ENCODE data around the gene HPCAL1.

HPCAL1 gene

DNA sequence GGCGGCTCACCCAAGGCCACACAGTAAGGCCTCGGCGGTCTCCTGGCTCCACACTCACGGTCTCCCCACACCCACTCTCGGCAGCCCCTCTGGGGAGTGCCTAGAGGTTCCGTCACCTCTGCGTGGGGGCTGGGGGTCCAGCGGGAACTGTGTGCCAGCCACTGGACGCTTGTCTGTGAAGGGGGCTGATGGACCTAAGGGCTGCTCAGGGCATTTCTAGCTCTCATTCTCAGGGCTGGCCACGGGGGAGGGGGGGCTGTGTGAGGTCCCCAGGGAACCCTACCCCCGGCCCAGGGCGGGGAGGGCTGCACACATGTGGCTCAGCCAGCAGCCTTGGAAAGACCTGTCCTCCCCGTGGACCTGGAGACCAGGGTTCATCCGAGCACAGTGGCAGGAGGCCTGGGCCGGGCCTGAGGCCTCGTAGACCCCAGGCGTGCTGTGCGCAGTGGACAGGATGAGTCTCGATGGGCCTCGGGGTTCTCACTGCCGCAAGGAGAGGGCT, 172.6 kb downstream of the HPCAL1 start:
- DNase-seq, result no peak

DNA sequence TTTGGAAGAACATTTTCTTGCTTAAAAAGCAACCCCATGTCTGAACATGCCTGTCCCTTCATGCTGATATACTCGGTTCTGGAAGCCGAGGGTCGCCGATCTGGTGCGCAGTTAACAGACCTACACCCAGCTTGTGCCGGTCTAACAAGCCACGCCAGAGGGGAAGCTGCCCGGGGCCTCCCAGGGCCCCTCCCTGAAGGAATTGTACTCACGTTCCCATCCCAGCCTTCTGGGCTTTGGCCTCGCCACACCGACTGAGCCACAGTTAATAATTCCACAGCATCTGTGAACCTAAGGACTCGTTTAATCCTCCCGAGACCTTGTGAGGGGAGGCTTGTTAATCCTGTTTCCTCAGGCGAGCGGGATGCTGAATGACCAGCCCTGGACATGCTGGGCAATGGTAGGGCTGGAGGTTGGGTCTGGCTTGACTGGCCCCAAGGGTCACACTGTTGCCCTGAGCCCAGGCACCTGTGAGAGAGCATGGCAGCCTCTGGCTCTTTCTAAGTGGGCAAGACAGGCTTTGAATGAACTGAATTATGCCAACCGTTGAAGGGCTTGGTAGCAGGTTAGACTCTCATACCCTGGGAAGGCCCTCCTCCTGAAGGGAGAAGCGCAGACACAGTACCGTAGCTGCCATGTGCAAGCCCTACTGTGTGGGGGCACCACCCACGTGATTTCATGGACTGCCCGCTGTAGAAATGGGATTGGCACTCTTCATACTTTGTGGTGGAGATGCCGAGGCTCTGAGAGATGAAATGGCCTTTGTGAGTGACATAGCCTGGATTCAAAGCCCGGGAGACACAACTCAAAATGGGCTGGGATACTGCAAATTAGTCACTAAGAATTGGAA, 173.3 kb downstream of the HPCAL1 start:
- DNase-seq, result no peak

GRCh38 chr2:10476723-10477442, 174.2 kb downstream of the HPCAL1 start:
- DNase-seq, result no peak
